ENCODE data around the gene AUH. TPM values are rescaled to one million over a fixed set of nuclear protein-coding genes. Genes with fewer than 3 reads are reported as not detected.

AUH gene
- total and polyA plus RNA-seq, 10 of the 15 experiments (the other 5 are each of a cell fraction or from before 2014, with no cell fraction given): 1.7 to 7.3 (median 4.6) TPM

DNA sequence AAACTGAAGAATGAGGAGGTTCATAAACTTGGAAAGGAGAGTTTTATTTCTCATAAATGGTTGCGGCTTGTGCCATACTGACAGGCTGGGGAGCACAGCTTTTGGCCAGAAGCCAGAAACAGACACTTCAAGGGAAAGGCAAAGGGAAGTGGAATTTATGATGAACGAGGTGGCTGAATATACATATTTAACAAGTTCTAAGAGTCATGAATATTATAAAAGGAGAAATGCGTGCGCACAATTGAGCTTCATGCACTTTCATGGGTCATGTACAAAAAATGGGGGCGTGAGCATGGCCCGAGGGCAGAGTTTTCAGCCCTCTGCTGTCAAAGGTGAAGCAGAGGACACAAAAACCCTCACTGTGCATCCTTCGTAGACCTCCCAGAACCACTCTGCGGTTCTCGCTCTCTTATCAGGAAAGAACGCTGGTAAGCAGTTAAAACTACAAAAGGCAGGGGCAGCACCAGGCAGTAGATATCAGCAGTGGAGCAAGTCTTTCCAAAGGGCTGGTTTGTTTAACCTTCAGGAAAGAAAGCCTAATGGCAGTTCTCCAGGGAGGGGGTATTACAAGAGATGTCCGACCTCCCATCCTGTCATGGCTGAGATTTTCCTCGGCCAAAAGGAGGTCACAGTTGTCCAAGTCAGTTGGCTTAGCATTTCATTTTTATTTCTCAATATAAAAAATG lies 29.0 kb downstream of the AUH start:
- RAD21 ChIA-PET (ENCODE audit: unreplicated experiment): no interaction called here

More for the DNA sequence above, 29.0 kb downstream of the AUH start:
- ChIA-PET CTCF (no interaction called here), SMC1A (ENCODE audit: uncharacterized antibody, unreplicated experiment) (no interaction called here), POLR2A (no interaction called here)
- 92% methylated on average over 12 of the region's 12 CpGs for WGBS (ENCODE audit: insufficient coverage, insufficient replicate concordance, low lambda C conversion rate, missing lambda C conversion rate)
- Histone ChIP-seq H3K27me3 (replicated peaks in 1 of 2; ENCODE audit: control insufficient read depth in 2 of 2, insufficient read depth in 2 of 2, low read length in 1 of 2) (no peaks in the 10 kb centered on the region), H3K9me3 (replicated peaks; ENCODE audit: control insufficient read depth, insufficient read depth, low read length) (no peaks in the 10 kb centered on the region; the same call in 1 of the 3 replicates), H3K79me2 (ENCODE audit: control insufficient read depth, insufficient read depth, low read length) (no peaks in the 10 kb centered on the region), H3K36me3 (ENCODE audit: control insufficient read depth in 2 of 2, insufficient read depth in 2 of 2, low read length in 1 of 2) (no peaks in the 10 kb centered on the region), H3K4me3 (no peak overlapping the region), H3K4me2 (ENCODE audit: control insufficient read depth, insufficient read depth) (no peak overlapping the region), H2AFZ (ENCODE audit: control insufficient read depth, low read depth, low read length) (no peak overlapping the region), H3K9ac (ENCODE audit: control insufficient read depth, insufficient read depth, low read length) (no peak overlapping the region), H3K4me1 (ENCODE audit: control insufficient read depth, insufficient read depth, low read length) (no peaks in the 10 kb centered on the region), H3K27ac (ENCODE audit: control insufficient read depth, insufficient read depth) (no peak overlapping the region), H4K20me1 (ENCODE audit: control insufficient read depth, insufficient read depth) (no peaks in the 10 kb centered on the region)
- in situ Hi-C loops (cut with MboI): no loop called here
- TF ChIP-seq, protein P1, sequence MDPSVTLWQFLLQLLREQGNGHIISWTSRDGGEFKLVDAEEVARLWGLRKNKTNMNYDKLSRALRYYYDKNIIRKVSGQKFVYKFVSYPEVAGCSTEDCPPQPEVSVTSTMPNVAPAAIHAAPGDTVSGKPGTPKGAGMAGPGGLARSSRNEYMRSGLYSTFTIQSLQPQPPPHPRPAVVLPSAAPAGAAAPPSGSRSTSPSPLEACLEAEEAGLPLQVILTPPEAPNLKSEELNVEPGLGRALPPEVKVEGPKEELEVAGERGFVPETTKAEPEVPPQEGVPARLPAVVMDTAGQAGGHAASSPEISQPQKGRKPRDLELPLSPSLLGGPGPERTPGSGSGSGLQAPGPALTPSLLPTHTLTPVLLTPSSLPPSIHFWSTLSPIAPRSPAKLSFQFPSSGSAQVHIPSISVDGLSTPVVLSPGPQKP (IDR thresholded peaks at IDR 0.05; ENCODE audit: low read depth, low read length): no peak
- TF ChIP-seq PAX8 (IDR thresholded peaks at IDR 0.05): no peak
- TF ChIP-seq, protein P2, sequence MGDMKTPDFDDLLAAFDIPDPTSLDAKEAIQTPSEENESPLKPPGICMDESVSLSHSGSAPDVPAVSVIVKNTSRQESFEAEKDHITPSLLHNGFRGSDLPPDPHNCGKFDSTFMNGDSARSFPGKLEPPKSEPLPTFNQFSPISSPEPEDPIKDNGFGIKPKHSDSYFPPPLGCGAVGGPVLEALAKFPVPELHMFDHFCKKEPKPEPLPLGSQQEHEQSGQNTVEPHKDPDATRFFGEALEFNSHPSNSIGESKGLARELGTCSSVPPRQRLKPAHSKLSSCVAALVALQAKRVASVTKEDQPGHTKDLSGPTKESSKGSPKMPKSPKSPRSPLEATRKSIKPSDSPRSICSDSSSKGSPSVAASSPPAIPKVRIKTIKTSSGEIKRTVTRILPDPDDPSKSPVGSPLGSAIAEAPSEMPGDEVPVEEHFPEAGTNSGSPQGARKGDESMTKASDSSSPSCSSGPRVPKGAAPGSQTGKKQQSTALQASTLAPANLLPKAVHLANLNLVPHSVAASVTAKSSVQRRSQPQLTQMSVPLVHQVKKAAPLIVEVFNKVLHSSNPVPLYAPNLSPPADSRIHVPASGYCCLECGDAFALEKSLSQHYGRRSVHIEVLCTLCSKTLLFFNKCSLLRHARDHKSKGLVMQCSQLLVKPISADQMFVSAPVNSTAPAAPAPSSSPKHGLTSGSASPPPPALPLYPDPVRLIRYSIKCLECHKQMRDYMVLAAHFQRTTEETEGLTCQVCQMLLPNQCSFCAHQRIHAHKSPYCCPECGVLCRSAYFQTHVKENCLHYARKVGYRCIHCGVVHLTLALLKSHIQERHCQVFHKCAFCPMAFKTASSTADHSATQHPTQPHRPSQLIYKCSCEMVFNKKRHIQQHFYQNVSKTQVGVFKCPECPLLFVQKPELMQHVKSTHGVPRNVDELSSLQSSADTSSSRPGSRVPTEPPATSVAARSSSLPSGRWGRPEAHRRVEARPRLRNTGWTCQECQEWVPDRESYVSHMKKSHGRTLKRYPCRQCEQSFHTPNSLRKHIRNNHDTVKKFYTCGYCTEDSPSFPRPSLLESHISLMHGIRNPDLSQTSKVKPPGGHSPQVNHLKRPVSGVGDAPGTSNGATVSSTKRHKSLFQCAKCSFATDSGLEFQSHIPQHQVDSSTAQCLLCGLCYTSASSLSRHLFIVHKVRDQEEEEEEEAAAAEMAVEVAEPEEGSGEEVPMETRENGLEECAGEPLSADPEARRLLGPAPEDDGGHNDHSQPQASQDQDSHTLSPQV (IDR thresholded peaks at IDR 0.05): no peak
- TF ChIP-seq POLR2AphosphoS2 (IDR thresholded peaks at IDR 0.05; ENCODE audit: low read depth, low read length): no peak
- TF ChIP-seq SMC3 (IDR thresholded peaks at IDR 0.05; ENCODE audit: borderline replicate concordance, low read length): no peak
- TF ChIP-seq POLR2A (IDR thresholded peaks at IDR 0.05; ENCODE audit: low read depth, low read length): no peak
- DNase-seq (ENCODE audit: low read depth, low spot score): no peak
- BruUV-seq (replicated peaks): no TSS peak
- ATAC-seq: no peak
- intact Hi-C loops (cut with micrococcal nuclease; ENCODE audit: unreplicated experiment): no loop called here
- no peak for FAIRE-seq
